HL-60/S4 (cell line): ENCODE data around the gene STAG2.

Experiments
- in situ Hi-C: fragments of 300-500 bp; cut with MboI; formaldehyde crosslinking; loops from 2 replicates; pipeline ENCODE4 v1.14.3; 2022; ENCODE audit warnings: low sequenced_read_pairs

STAG2 gene

GRCh38 chrX:123971982-123972381 lies 10.5 kb downstream of the STAG2 start:
- in situ Hi-C loops, result loop anchor here (25.0 kb wide), 1 partner anchor 135 kb away; no protein-coding TSS in a partner anchor

- in situ Hi-C loops, result loop anchor here (25.0 kb wide), 1 partner anchor 137 kb away; no protein-coding TSS in a partner anchor
Observed at GRCh38 chrX:123973921-123974320, 12.4 kb downstream of the STAG2 start.

- in situ Hi-C loops, result no loop called here
Observed at GRCh38 chrX:123975180-123975579, 13.7 kb downstream of the STAG2 start.

GRCh38 chrX:123976706-123977316 lies 15.3 kb downstream of the STAG2 start:
- in situ Hi-C loops, result no loop called here

- in situ Hi-C loops, result no loop called here
Observed at GRCh38 chrX:123983240-123983639, 21.7 kb downstream of the STAG2 start.

GRCh38 chrX:123986377-123986776 lies 24.9 kb downstream of the STAG2 start:
- in situ Hi-C loops, result no loop called here

GRCh38 chrX:123988423-123989111 lies 27.1 kb downstream of the STAG2 start:
- in situ Hi-C loops, result no loop called here

GRCh38 chrX:123989235-123989634 lies 27.7 kb downstream of the STAG2 start:
- in situ Hi-C loops, result no loop called here

GRCh38 chrX:123990169-123990568 lies 28.7 kb downstream of the STAG2 start:
- in situ Hi-C loops, result no loop called here

GRCh38 chrX:123990602-123991001 lies 29.1 kb downstream of the STAG2 start:
- in situ Hi-C loops, result no loop called here

GRCh38 chrX:123993326-123993725 lies 31.8 kb downstream of the STAG2 start:
- in situ Hi-C loops, result no loop called here

GRCh38 chrX:123993904-123994635 lies 32.6 kb downstream of the STAG2 start:
- in situ Hi-C loops, result no loop called here

- in situ Hi-C loops, result no loop called here
Observed at GRCh38 chrX:123994730-123995129, 33.2 kb downstream of the STAG2 start.

GRCh38 chrX:124001581-124001980 lies 40.1 kb downstream of the STAG2 start:
- in situ Hi-C loops, result no loop called here

- in situ Hi-C loops, result no loop called here
Observed at GRCh38 chrX:124005228-124005627, 43.7 kb downstream of the STAG2 start.

- in situ Hi-C loops, result no loop called here
Observed at GRCh38 chrX:124010157-124010556, 48.7 kb downstream of the STAG2 start.

- in situ Hi-C loops, result no loop called here
Observed at GRCh38 chrX:124010566-124010965, 49.1 kb downstream of the STAG2 start.

GRCh38 chrX:124015721-124016120 lies 54.2 kb downstream of the STAG2 start:
- in situ Hi-C loops, result no loop called here

- in situ Hi-C loops, result no loop called here
Observed at GRCh38 chrX:124016825-124017224, 55.3 kb downstream of the STAG2 start.

GRCh38 chrX:124018023-124018422 lies 56.5 kb downstream of the STAG2 start:
- in situ Hi-C loops, result no loop called here

- in situ Hi-C loops, result no loop called here
Observed at GRCh38 chrX:124023838-124024238, 62.3 kb downstream of the STAG2 start.

- in situ Hi-C loops, result no loop called here
Observed at GRCh38 chrX:124026529-124026928, 65.0 kb downstream of the STAG2 start.
